ENCODE measurements around the gene SLC6A19. TPM values are rescaled to one million over a fixed set of nuclear protein-coding genes. Genes with fewer than 3 reads are reported as not detected.

Gene SLC6A19
- total and polyA plus RNA-seq, 10 of the 15 experiments (the other 5 are each of a cell fraction or from before 2014, with no cell fraction given), result 0.01 to 0.03 TPM; not detected in 8

GRCh38 chr5:1180096-1180495 is 21.3 kb upstream of the SLC6A19 start (continued):
- no peak for TF ChIP-seq MEF2B (IDR thresholded peaks at IDR 0.05; ENCODE audit: partially characterized antibody, poor library complexity, severe bottlenecking)

GRCh38 chr5:1180841-1181271 is 20.5 kb upstream of the SLC6A19 start:
- H3K79me2 ChIP-seq (ENCODE audit: control insufficient read depth, insufficient read depth, low read length), result no peaks in the 10 kb centered on the region
- no peaks in the 10 kb centered on the region for H3K4me1 ChIP-seq (ENCODE audit: control insufficient read depth, insufficient read depth, low read length)
- DNase-seq (ENCODE audit: low read depth, low spot score) (no peak), FAIRE-seq (no peak), ATAC-seq (no peak)
- no peak overlapping the region for H3K4me3 ChIP-seq
- no TSS peak for BruUV-seq (replicated peaks)
- no peaks in the 10 kb centered on the region for H3K9me3 ChIP-seq (replicated peaks; ENCODE audit: control insufficient read depth, insufficient read depth, low read length)
- POLR2A ChIA-PET, result no interaction called here
- RAD21 ChIA-PET (ENCODE audit: unreplicated experiment), result no interaction called here
- H3K27me3 ChIP-seq (replicated peaks in 1 of 2; ENCODE audit: control insufficient read depth in 2 of 2, insufficient read depth in 2 of 2, low read length in 1 of 2), result no peaks in the 10 kb centered on the region
- no peak overlapping the region for H3K27ac ChIP-seq (ENCODE audit: control insufficient read depth, insufficient read depth)
- CTCF ChIA-PET, result no interaction called here
- H3K36me3 ChIP-seq (ENCODE audit: control insufficient read depth in 2 of 2, insufficient read depth in 2 of 2, low read length in 1 of 2), result no peaks in the 10 kb centered on the region
- SMC1A ChIA-PET (ENCODE audit: uncharacterized antibody, unreplicated experiment), result no interaction called here
- no peak overlapping the region for H3K9ac ChIP-seq (ENCODE audit: control insufficient read depth, insufficient read depth, low read length)
- in situ Hi-C loops (cut with MboI) (no loop called here), intact Hi-C loops (cut with micrococcal nuclease; ENCODE audit: unreplicated experiment) (no loop called here)
- H4K20me1 ChIP-seq (ENCODE audit: control insufficient read depth, insufficient read depth), result no peaks in the 10 kb centered on the region
- no peak overlapping the region for H2AFZ ChIP-seq (ENCODE audit: control insufficient read depth, low read depth, low read length)
- WGBS (ENCODE audit: insufficient coverage, insufficient replicate concordance, low lambda C conversion rate, missing lambda C conversion rate), result 44% methylated on average over 20 of the region's 20 CpGs
- no peak overlapping the region for H3K4me2 ChIP-seq (ENCODE audit: control insufficient read depth, insufficient read depth)
- TF ChIP-seq NR2F1 (conservative IDR thresholded peaks at IDR 0.05) (no peak), GABPA (IDR thresholded peaks at IDR 0.05; ENCODE audit: low read depth) (no peak), CBX3 (IDR thresholded peaks at IDR 0.05; ENCODE audit: borderline replicate concordance, low read depth) (no peak), JUND (IDR thresholded peaks at IDR 0.05; ENCODE audit: low read depth, low read length) (no peak), HDAC6 (IDR thresholded peaks at IDR 0.05; ENCODE audit: unreplicated experiment) (no peak), ZNF622 (IDR thresholded peaks at IDR 0.05) (no peak), ZNF274 (IDR thresholded peaks at IDR 0.05; ENCODE audit: insufficient read depth, insufficient read length) (no peak), CBFB (IDR thresholded peaks at IDR 0.05; ENCODE audit: low read depth) (no peak), POLR2AphosphoS2 (IDR thresholded peaks at IDR 0.05; ENCODE audit: low read depth, low read length) (no peak), NBN (IDR thresholded peaks at IDR 0.05) (no peak), FOXK2 (IDR thresholded peaks at IDR 0.05) (no peak), TBL1XR1 (IDR thresholded peaks at IDR 0.05; ENCODE audit: low read depth, low read length) (no peak), ATF7 (IDR thresholded peaks at IDR 0.05; ENCODE audit: low read depth) (no peak), ZNF207 (IDR thresholded peaks at IDR 0.05; ENCODE audit: borderline replicate concordance) (no peak), SIX5 (IDR thresholded peaks at IDR 0.05; ENCODE audit: low read depth, low read length, severe bottlenecking) (no peak), NFIC (IDR thresholded peaks at IDR 0.05; ENCODE audit: low read depth, low read length) (no peak), E4F1 (IDR thresholded peaks at IDR 0.05; ENCODE audit: borderline replicate concordance, partially characterized antibody) (no peak), RELA (IDR thresholded peaks at IDR 0.05; ENCODE audit: borderline replicate concordance, partially characterized antibody) (no peak)
- TF ChIP-seq, protein P1, sequence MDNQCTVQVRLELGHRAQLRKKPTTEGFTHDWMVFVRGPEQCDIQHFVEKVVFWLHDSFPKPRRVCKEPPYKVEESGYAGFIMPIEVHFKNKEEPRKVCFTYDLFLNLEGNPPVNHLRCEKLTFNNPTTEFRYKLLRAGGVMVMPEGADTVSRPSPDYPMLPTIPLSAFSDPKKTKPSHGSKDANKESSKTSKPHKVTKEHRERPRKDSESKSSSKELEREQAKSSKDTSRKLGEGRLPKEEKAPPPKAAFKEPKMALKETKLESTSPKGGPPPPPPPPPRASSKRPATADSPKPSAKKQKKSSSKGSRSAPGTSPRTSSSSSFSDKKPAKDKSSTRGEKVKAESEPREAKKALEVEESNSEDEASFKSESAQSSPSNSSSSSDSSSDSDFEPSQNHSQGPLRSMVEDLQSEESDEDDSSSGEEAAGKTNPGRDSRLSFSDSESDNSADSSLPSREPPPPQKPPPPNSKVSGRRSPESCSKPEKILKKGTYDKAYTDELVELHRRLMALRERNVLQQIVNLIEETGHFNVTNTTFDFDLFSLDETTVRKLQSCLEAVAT (IDR thresholded peaks at IDR 0.05), result no peak

All from GM12878 (cell line).